Stimulated activated CD8-positive, alpha-beta memory T cell treated with anti-CD3 and anti-CD28 coated beads, Interleukin-4, amount 100 ng/mL, for 48 hours (primary cell): ENCODE measurements around the gene ZNF536.
"Not testable (repeated sequence)": the region's sequence is repeated elsewhere in the genome, so short reads cannot be mapped to it uniquely, and the experiment has no call there.

Source experiments
- DNase-seq: peaks from one replicate; pipeline ENCODE4 v3.0.0-alpha.2; 2020

Gene ZNF536

DNA sequence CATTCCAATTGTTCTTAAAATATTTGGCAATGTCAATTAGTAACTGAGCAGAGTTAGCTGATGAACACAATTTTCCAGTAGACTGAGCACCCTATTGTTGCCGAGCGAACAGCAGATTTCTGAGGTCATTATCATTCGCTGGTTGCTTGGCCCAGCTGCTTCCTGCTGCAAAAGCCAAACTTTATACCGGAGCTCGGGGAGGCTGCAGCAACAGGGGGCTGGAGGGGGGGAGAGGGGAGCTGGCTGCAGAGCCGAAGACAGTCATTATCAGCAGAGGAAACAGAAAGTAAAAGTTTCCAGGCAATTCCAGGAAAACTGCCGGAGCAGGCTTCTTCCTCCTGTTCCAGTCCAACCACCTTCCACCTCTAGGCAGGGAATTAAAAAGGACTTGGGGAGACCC is 77.9 kb downstream of the ZNF536 start:
- DNase-seq: no peak

DNA sequence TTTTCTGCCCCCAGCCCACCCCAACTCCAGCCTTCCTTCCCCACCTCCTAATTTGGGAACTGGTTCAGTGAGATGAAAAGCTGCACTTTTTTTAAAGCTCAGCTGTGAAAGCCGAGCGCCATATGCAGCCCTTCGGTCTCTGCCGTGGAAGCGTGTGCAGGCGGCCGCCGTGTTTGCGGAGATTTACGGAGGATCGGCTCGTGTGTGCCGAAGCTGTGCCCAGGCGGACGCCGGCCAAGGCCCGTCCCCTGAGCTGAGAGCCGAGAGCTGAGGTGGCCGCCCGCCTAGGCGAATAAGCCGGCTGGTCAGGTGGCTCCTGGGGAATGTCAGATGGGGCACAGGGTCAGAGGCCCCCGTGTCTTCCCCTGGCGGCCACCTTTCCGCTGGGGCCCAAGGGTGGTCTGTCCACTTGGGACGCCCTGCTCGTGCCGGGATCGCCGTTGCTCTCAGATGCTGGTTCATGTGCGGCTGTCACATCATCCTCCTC is 78.7 kb downstream of the ZNF536 start:
- no peak for DNase-seq

DNA sequence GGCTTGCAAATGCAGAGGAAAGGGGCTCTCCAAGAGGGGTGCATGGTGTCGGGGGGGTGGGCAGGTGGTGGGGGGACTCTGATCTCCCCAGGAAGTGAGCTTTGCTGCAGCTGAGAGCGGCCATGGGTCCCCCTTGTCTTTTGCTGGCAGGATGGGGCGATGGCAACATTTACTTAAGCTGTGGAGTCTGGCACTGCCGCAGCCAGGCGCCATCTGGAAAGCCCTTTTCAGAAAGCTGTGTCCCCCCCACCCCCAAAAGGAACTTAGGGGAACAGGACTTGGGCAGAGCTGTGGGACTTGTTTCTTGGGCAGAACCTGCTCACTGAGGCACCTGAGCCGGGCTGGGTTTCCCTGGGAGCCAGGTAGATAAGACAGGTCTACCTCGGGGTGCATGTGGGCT is 80.7 kb downstream of the ZNF536 start:
- no peak for DNase-seq

DNA sequence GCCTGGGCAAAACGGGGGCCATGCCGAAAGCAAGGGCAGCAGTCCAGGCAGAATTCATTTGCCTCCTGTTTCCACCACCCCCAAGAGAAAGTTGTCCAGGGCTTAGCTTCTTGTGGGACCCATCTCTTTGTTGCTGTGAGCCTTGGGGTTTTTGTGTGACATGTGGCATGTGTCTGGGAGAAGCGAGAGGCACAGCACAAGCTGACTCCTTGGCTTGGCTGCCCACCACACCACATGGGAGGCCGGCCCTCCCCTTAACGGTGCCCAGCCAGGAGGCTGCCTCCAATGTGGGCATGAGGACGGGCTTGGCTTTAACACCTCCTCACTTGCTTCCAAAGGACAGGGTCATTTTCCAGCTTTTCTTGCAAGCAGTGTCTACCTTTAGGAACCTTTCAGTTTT is 81.6 kb downstream of the ZNF536 start:
- no peak for DNase-seq

DNA sequence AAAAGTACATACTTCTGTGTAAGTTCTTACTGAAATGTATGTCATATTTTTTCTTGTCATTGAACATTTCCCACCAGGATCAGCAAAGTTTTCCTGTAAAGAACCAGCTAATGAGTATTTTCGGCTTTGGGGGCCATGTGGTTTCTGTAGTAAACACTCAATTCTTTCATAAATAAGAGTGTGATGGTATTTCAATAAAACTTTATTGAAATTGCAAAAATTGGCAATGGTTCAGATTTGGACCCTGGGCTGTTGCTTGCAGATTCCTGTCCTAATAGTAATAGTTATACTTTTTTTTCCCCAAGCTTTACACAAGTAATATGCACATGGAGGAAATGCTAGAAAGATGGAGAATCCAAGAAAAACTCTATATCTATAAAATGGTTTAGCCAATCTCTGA is 83.7 kb downstream of the ZNF536 start:
- DNase-seq: no peak

DNA sequence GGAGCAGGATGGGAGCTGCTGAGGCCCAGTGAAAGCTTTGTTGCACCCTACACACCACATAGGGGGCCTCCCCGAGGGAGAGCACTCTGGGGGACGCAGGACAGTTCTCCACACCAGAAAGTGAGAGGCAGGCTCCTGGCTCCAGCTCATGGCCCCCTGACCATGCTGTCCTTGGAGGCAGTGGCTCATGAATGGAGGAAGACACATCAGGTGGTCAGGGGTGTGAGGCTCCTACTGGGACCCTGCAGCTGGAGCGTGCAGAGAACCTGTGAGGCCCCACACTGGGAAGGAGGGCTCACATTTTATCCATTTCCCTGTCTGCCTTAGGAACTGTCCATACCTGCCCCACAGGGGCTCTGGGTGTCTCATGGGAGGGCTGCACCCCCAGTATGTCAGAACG is 85.3 kb downstream of the ZNF536 start:
- DNase-seq: no peak

- DNase-seq: no peak
These were observed 87.7 kb downstream of the ZNF536 start for GRCh38 chr19:30459859-30460258.

DNA sequence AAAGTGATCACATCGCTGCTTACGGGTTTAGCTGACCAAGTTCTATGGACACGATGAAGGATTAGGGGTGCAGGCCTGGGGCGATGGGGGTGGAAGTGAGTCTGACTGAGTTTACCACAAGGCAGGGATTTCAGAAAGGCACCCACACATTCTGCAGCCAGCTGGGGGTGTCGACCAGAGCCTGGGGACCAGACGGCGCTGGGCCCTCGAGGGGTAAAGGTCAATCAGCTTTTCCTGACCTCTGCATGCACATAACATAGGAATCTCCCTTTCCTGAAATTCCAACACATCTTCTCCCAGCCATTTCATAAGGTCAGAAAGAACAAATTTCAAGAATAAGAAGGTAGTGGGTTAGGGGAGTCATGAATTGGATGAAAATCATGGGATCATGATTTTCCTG is 92.0 kb downstream of the ZNF536 start:
- no peak for DNase-seq

DNA sequence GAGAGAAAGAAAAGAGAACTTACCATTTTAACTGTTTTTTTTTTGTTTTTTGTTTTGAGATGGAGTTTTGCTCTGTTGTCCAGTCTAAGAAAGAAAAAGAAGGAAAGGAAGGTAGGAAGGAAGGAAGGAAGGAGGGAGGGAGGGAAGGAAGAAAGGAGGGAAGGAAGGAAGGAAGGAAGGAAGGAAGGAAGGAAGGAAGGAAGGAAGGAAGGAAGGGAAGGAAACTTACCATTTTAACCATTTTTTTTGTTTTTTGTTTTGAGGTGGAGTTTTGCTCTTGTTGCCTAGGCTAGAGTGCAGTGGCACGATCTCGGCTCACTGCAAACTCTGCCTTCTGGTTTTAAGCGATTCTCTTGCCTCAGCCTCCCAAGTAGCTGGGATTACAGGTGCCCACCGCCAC is 94.4 kb downstream of the ZNF536 start:
- DNase-seq: not testable (repeated sequence)

- no peak for DNase-seq
These were observed 95.1 kb downstream of the ZNF536 start for GRCh38 chr19:30467239-30467638.

- no peak for DNase-seq
These were observed 97.6 kb downstream of the ZNF536 start for GRCh38 chr19:30469774-30470173.

DNA sequence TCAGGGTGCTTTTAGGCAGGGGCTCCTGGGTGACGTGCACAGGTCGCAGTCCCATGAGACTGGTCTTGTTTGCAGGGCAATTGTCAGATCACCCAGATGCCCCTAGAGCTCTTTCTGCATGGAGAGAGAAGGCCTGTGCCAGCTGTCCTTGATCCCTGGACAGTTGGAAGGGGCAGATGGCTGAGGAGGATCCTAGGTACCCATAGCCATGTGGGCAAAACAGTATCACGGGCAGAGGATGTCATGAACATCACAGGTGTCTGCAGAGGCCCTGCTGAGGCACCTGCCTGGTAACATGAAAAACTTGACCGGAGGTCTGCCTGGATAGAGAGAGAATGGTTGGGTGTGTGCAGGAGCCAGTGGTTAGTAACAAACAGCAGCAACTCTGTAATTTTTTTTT is 99.3 kb downstream of the ZNF536 start:
- no peak for DNase-seq

GRCh38 chr19:30473334-30473867 is 101.2 kb downstream of the ZNF536 start:
- no peak for DNase-seq

- no peak for DNase-seq
These were observed 104.8 kb downstream of the ZNF536 start for GRCh38 chr19:30476997-30477396.

GRCh38 chr19:30479231-30479630 is 107.0 kb downstream of the ZNF536 start:
- DNase-seq: no peak

GRCh38 chr19:30480097-30480496 is 107.9 kb downstream of the ZNF536 start:
- DNase-seq: no peak

- no peak for DNase-seq
These were observed 108.9 kb downstream of the ZNF536 start for GRCh38 chr19:30481063-30481462.

DNA sequence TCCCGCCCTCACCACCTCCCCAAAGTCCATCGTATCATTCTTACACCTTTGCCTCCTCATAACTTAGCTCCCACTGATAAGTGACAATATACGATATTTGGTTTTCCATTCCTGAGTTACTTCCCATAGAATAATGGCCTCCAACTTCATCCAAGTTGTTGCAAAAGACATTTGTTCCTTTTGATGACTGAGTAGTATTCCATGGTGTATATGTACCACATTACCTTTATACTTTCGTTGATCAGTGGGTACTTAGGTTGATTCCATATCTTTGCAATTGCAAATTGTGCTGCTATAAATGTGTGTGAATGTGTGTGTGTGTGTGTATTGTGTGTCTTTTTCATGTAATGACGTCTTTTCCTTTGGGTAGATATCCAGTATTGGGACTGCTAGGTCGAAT is 109.6 kb downstream of the ZNF536 start:
- no peak for DNase-seq

DNA sequence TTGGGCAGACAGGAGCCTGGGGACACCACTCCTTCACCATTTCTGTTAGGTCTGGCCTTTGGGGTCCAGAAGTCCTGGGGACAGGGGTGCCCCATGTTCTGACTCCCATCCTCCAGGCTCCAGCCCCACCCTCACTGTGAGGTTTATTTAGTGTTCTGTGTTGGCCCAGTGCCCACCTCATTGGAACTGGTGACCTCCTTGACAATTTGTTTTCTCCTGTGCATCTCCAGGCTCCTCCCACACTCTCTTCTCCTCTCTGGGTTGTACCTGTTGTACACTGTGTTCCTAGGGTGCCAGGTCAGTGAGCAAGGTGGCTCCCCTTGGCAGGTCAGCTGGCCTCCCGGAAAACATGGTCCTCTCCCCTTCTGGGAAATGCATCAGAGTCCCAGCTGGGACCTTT is 110.8 kb downstream of the ZNF536 start:
- DNase-seq: no peak

DNA sequence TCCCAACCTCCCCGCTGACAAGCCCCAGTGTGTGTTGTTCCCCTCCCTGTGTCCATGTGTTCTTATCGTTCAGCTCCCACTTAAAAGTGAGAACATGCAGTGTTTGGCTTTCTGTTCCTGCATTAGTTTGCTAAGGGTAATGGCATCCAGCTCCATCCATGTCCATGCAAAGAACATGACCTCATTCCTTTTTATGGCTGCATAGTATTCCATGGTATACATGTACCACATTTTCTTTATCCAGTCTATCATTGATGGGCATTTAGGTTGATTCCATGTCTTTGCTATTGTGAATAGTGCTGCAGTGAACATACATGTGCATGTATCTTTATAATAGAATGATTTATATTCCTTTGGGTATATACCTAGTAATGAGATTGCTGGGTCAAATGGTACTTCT is 114.1 kb downstream of the ZNF536 start:
- DNase-seq: not testable (repeated sequence)

DNA sequence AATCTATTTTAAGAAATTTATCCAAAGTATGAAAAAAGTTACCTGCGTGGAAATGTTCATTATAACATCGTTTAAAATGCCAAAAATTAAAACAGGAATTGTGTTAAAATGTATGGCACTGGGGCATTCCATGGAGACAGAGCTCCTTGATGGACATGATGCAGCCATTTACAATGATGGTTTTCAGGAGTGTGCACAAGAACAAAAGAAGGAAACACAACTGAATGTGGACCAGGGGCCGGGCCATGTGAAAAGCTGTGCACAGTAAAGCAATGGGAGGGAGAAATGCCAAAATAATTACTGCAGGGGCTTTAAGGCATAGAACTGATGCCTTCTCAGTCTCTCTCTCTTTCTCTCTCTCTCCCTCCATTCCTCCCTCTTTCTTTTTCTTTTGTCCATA is 115.0 kb downstream of the ZNF536 start:
- DNase-seq: no peak

DNA sequence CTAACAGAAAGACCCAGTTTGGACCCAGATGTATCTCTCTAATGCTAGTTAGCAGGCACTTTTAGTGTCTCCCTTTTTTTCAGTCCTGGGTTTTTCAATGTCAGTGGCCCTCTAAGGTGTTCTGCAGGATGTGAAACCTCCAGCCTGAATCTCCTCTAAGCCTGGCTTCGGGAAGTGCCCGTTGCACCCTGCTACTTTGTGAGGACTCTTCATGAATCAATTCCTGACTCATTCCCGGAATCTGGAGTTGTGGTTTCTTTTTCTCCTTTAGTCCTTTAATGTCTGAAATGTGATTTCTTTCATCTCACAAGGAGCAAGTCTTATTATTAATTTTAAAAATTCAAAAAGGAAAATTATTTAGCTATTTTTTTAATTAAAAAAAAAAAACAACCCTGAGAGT is 116.0 kb downstream of the ZNF536 start:
- no peak for DNase-seq

- DNase-seq: no peak
These were observed 118.6 kb downstream of the ZNF536 start for GRCh38 chr19:30490760-30491159.

- no peak for DNase-seq
These were observed 120.5 kb downstream of the ZNF536 start for GRCh38 chr19:30492586-30493270.

DNA sequence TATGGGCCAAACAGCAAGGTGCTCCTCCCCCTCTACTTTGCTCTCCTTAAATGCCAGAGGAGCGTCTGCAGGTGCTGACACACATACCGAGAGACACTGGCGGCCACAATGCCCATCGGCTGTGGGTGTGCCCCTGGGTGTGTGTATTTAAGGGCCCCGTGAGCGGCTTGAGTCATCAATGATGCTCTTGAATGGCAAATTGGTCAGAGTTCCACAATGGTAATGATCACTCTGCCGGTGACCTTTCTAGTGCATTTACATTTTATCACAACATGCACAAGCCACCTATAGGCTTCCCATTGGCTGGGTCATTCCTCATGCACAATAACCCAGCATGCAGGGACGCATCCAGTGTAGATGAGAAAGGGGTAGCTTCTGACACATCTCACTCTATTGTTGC is 124.8 kb downstream of the ZNF536 start:
- DNase-seq: no peak
